GM21526 (cell line): ENCODE data around the gene RPS10.
"Not testable (repeated sequence)": the region's sequence is repeated elsewhere in the genome, so short reads cannot be mapped to it uniquely, and the experiment has no call there.

Experiments used
- ATAC-seq: cut with Tn5 transposase; IDR thresholded peaks from one replicate; pipeline ENCODE4 v1.9.1; 2021; ENCODE audit warnings: moderate library complexity; ENCODE audit not compliant: unreplicated experiment, low FRiP score

The RPS10 gene

DNA sequence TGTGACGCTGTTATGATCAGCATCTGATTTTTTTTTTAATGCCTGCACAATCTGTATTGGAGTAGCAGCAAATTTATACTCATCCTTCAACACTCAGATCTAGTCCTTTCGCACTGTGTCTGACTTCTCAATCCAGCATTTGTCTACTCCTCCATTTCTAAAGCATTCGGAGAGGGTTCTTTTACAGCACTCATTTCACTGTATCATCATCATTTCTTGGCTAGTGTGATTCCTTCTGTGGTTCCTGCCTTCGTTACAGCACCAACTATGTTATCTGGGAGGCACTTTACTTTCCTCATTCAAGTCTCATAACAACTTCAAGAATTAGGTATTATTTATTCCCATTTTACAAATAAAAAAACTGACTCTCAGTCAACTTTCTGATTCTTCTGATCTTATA lies 51.4 kb downstream of the RPS10 start:
- no peak for ATAC-seq

DNA sequence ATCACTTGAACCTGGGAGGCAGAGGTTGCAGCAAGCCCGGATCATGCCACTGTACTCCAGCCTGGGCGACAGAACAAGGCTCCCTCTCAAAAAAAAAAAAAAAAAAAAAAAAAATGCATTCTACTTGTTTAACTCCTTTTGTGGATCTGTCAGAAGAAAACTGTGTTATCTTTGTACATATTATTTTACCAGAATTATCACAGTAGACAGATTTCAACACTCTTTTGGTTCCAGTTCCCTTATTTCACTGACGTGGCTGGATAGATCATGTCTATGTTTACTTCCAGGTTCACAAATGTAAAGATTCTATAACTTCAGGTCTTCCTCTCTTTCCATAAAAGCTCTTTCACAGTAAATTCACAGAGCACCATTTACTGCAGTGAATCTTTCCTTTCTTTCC lies 51.8 kb downstream of the RPS10 start:
- no peak for ATAC-seq

DNA sequence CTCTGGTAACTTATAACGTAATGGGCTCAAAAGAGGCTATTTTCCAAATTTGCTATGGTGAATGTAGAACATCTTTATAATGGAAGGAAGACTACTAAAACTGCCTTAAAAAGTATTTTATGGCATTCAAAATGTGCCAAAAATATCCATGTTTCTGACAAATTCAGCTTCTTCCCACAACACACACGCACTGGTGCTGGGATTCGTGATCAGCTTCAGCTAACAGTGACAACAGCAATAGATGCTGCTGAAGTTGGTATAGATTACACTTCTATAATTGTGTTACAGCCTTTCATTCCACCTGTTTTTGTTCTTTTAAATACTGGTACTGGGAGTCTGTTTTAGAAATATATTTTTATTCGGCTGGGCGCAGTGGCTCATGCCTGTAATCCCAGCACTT lies 52.4 kb downstream of the RPS10 start:
- no peak for ATAC-seq

DNA sequence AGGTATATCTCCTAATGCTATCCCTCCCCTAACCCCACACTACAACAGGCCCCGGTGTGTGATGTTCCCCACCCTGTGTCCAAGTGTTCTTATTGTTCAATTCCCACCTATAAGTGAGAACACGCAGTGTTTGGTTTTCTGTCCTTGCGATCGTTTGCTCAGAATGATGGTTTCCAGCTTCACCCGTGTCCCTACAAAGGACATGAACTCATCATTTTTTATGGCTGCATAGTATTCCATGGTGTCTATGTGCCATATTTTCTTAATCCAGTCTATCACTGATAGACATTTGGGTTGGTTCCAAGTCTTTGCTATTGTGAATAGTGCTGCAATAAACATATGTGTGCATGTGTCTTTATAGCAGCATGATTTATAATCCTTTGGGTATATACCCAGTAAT lies 54.0 kb downstream of the RPS10 start:
- not testable (repeated sequence) for ATAC-seq

DNA sequence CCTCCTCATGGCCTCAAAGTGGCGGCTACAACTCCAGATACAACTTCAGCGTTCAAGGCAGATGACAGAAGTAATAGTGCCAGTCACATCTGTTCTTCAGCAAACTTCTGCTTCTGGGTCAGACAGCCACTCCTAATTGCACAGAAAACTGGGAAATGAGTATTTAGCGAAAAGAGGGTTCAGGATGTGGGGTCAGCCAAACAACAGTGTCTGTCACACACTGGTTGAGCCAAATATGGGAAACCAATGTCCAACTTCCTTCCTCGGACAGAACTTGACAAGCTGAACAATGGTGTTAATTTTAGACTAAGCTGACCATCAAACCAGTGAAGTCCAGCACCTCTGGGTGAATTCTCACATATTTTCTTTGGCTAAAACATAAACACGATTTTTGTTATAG lies 55.5 kb downstream of the RPS10 start:
- no peak for ATAC-seq

DNA sequence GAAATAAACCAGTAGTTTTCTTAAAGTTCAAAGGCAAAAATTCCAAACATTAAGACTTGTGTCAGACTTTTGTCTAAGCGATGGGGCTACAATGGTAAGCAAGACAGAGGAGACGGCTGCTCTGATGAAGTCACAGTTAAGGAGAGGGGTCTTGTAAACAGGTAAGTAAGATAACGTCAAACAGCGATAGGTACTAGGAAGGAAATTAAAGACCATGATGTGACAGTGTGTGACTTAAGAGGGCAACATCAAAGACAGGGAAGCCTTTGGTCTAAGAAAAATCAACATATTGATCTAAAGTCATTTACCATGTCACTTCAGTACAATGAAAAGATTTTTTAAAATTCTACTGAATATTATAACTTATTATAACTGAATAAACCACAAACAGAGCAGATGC lies 56.5 kb downstream of the RPS10 start:
- no peak for ATAC-seq
